GM19463 (cell line): ENCODE results near the gene ATG4B.
A peak's percentile ranks its signal among the peaks of the same experiment; 100 is the strongest.

Experiments used
- ATAC-seq: cut with Tn5 transposase; IDR thresholded peaks from one replicate; pipeline ENCODE4 v1.9.1; 2021; ENCODE audit warnings: mild to moderate bottlenecking, moderate library complexity; ENCODE audit not compliant: unreplicated experiment

Gene ATG4B

DNA sequence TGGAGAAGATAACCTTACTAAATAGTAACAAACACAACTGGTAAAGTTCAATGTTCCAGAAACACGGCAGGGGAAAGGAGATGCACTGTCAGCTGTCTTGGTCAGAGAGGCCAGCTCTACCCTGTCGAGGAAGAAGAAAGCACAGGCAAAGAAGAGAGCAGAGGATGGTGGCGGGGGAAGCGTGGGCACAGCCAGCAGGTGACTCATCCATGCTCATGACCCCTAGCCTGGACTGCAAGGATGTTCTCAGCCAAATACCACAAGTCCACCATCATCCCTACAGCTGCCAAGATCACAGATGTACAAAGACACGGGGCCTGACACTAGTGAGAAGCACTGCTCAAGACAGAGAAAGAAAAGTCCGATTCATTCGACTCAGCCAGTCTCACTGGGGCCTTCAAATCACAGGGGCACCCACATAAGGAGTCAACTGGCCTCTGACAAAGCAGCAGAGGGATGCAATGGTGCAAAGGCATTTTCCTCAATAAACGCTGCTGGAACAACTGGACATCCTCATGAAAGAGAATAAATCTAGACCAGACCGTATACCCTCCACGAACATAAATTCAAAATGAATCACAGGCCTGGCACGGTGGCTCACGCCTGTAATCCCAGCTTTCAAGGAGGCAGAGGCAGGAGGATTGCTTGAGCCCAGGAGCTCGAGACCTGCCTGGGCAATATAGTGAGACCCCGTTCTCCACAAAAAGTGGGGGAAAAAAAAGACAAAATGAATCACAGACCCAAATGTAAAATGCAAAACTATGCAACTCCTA is 43.5 kb downstream of the ATG4B start:
- ATAC-seq: no peak

DNA sequence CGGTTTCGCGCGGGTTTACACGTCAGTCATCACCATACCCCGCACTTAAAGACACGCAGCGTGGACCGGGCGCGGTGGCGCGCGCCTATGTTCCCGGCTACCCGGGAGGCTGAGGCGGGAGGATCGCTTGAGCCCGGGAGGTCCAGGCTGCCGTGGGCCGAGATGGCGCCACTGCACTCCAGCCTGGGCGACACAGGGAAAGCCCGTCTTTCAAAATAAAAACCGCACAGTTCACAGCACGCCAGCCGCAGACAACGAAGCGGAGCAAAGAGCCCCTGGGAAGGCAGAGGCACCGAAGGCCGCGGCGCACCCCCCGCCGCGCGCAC is 48.8 kb downstream of the ATG4B start:
- ATAC-seq: peak; percentile 4

DNA sequence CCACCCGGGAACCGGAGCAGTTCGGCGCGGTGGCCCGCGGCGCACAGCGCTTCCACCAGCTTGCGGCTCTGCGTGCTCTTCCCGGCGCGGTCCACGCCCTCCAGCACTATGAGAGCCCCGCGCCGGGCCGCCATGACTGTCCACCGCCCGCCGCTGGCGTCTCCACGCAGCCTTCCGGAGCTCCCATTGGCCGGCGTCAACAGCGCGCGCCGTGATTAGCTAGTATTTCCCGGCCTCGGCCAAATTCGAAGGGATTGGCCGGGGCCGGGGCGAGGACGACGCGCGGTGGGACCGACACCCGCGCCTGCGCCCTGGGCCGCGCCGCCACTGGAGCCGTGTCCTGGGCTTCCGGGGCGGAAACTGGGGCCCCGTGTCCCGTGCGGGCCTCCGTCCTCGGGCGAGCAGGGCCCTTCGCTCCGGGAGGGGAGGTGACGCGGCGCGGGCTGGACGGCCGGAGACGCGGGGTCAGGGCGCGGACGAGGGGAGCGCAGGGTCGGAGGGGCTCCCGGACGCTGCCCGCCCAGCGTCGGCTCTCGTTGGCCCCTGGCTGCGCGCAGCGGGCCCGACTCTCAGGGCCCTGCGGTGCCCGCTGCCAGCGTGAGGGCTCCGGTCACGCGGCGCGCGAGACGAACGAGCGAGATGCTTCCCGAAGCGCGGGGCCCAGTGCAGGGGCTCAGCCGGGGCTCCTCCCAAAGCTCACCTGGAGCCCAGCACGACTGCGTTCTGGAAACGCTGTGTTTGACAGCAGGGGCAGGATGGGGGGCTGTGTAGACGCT is 49.3 kb downstream of the ATG4B start, which contains the start of gene DTYMK:
TSS of gene DTYMK (minus strand) at position 166 of the 776 bp plus-strand sequence. CDS start at position 134, 32 bp downstream.
- peak; percentile 95 for ATAC-seq

DNA sequence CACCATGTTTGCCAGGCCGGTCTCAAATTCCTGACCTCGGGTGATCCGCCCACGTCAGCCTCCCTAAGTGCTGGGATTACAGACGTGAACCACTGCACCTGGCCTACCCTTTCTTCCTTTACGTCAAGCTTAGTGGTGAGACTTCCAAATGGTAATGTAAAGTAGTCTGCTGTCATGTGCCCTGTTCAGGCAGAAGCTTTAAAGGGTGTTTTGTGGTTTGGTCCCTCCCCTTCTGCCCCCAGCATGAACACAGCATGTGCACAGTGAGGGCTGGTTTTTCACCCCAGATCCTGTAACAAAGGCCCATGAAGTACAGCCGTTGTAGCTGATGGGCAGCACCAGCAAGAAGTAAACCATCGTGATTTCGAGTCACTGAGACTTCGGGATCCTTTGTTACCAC is 51.8 kb downstream of the ATG4B start:
- no peak for ATAC-seq

DNA sequence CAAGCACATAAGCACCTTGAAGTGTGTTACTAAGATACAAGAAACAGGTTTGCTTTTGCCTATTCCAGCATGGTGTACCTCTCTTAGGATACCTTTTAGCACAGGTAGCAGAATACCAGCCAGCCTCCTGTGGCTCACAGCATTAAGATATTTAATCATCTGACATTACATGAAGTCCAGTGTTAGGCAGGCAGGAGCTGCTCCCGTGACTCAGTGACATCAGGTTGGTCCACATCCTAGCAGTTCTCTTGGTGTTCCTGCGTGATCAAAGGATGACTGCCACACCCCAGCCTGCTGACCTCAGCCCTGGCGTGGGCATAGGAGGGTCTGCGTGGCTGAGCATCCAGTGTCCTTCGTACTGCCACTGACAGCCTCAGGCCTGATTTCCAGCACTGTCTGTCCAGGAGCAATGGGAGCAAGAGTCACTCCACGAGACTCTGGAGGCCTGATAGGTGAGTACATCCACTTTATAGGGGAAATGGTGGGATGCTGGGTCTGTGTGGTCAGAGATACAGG is 52.8 kb downstream of the ATG4B start:
- no peak for ATAC-seq

DNA sequence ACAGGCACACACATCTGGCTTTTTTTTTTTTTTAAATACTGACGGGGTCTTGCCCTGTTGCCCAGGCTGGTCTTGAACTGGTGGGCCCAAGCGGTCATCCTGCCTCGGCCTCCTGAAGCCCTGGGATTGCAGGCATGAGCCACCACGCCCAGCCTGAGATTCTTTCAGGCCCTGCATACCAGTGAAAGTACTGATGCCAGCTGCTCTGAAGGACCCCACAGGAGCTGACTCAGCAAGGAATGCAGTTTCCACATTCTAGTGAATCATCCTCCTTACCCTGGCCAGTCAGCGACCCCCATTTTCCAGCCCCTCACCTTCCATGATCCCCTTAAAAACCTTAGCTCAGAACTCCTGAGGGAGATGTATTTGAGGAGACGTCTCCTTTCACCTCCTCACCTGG is 55.0 kb downstream of the ATG4B start:
- ATAC-seq: no peak

DNA sequence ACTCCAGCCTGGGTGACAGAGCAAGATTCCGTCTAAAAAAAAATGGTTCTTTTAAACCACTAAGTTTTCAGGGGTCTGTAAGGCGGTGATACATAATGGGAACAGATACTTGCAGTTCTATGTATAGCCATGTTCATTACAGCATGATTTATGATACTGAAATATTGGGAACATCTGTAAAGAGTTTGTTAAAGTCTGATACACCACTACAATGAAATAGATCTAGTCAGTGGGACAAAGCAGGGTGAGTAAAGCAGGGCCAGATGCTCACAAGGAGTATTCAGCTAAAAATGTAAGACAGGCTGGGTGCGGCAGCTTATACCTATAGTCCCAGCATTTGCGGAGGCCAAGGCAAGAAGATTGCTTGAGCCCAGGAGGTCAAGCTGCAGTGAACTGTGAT is 58.2 kb downstream of the ATG4B start:
- ATAC-seq: no peak

DNA sequence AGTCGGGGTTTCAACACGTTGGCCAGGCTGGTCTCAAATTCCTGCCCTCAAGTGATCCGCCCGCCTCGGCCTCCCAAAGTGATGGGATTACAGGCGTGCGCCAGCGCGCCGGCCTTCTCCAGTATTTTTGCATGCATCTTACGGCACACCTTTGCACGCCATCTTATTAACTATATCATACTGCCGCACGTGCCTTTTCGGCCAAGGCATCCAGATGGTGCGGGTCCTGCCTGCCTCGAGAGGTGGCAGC is 63.6 kb downstream of the ATG4B start:
- no peak for ATAC-seq

DNA sequence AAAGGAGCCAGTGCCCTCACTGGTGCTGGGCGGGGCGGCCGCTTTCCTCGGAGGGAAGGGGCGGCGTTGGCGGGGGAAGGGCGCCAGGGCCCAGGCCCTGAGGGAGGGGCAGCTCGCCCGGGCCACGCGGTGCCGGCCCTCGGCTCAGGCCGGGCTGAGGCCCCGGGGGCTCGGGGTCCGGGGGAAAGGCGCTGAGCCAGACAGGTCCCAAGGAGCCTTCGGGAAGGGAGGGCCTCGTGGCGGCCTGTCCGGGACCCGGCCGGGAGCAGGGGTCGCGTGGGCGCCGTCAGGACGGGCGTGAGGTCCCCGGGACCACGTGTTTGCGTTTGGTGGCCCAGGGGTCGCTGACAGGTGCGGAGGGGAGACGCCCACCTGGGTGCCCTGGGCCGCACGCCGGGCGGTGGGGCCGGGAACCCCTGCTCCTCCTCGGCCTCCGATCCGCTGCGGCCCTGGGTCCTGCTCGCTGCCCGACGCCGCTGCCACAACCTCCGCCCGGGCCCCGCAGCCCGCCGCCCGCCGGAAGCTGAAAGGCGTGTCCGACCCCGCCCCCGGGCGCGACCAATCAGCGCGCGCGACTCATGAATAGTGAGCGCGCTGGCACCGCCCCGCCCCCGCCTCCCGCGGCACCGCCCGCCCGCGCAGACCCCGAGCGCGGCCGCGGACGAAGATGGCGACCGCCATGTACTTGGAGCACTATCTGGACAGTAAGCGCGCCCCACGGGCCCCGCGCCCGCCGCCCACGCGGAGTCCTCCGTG is 64.1 kb downstream of the ATG4B start, which contains the start of gene ING5:
TSS of gene ING5 (plus strand) at position 641 of the 756 bp plus-strand sequence. CDS start at position 668, 27 bp downstream.
- peak; percentile 53 for ATAC-seq

DNA sequence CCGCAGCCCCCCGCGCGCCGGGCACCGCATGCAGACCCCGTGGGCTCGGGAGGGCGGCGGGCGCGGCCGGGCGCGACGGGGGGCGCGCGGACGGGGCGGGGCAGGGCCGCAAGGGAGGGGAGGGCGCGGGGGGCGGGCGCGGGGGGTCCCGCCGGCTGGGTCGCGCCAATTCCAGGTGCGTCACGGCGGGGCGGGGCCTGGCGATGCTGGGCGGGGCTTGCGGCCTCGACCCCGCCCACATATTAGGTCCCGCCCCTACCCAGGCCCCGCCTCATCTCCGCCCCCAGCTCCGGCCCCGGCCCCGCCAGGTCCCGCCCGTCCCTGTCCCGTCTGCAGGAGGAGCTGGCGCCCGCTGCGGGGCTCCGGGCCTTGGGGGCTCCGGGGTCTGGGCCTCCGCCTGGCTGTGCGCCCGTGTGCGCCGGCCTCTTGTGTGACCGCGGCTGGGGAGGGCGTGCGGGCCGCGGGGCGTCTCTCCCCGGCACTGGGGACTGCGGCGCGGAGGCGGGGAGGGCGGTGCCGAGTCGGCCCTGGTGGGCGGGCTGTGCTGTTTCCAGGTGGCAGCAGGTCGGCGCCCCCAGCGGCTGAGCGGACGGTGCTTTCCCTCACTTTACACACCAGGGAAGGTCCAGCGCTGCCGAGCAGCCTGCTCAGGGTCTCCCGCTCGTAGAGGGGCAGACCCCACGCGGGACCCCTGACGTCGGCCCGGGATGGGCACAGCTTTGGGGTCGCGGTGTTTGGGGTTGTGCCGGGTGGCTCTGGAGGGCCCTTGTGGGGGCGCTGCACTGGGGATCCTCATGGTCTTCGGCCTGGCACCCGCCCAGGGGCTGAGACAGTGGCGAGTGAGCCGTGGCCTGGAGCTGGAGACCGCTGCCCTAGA is 64.9 kb downstream of the ATG4B start:
- peak; percentile 57 for ATAC-seq

DNA sequence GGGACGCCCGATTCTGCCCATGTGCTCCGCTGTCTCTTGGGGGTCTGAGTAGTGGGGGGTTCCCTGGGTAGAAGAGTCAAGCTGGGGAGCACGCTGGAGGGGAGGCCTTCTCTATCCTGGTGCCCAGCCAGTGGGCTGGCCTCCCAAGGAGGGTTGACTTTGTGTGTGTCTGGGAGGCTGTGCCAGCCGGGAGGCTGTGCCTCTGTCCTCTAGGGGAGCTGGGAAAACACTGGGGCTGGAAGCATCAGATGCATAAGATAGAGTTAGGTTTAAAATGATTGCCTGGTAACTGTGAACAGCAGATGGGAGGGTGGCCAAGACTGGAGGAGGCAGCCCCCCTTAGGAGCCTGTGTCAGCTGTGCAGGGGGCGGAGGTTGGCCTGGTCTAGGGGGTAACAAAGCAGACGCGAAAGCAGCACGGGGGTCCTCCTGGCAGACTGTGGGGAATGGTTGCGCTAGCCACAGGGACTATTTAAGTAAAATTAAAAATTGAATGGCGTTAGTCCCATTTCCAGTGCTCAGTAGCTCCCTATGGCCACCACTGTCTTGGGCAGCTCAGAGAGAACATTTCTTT is 65.6 kb downstream of the ATG4B start:
- ATAC-seq: no peak

DNA sequence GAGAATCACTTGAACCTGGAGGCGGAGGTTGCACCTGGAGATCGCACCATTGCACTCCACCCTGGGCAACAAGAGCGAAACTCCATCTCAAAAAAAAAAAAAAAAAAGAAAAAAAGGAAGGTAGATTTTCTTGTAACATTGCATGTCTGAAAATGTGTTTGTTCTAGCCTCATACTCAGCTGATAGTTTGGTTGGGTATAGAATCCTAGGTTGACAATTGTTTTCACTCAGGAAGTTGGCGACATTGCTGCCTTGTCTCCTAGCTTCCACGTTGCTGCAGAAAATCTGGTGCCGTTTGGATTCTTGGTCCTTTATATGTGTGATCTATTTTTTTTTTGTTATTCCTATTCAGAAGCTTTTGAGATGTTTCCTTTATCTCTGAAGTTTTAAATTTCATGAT is 69.0 kb downstream of the ATG4B start:
- no peak for ATAC-seq

DNA sequence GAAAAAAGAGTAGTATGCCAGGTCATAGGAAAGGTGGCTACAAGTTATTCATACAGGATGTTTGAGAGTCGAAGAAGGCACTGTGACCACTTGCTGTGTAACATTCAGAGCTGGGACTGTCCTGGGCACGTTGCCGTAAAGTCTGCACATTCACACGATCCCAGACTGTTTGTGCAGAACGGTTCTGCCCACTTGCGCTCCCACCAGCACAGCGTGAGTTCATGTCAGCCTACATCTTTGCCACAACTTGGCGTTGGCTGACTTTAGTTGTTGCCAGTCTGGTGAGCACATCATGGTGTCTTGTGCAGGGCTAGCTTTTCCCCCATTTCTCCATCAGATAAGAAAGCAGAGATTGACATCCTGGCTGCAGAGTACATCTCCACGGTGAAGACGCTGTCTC is 71.4 kb downstream of the ATG4B start:
- no peak for ATAC-seq

DNA sequence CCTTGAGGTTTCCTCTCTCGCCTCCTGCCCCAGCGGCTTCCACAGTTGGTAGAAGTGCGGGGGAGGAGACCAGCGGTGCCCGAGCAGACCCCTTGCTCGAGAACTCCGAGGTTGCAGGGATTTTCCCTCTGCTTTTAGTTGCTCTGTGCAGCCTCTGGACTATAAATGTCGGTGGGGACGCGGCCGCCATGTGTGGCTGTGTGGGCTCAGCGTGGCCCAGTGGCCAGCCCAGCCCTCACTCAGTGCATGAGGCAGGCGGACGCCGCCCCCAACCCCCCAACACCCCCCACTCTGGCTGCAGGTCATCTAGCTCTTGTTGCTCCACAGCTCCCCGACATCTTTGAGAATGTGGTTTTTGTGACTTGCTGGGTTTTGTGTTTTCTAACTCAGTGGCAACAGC is 81.6 kb downstream of the ATG4B start:
- ATAC-seq: no peak

DNA sequence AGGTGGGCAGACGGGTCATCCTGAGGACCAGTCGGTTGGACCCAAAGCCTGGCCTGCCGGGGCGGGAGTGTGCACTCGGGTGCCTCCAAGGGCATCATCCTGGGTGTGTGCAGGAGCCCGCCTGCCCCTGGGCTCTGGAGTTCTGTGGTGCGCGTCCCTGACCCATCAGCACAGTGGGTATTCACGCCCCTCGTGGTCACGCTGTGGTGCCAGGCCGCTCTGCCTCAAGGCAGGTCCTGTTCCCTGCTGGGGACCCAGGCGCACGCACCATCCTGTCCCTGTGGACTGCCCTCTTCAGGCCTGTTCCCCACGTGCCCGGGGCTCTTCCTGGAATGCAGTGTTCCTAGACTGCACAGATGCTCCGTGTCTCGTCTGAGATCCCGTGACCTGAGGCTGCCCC is 82.6 kb downstream of the ATG4B start:
- ATAC-seq: no peak

DNA sequence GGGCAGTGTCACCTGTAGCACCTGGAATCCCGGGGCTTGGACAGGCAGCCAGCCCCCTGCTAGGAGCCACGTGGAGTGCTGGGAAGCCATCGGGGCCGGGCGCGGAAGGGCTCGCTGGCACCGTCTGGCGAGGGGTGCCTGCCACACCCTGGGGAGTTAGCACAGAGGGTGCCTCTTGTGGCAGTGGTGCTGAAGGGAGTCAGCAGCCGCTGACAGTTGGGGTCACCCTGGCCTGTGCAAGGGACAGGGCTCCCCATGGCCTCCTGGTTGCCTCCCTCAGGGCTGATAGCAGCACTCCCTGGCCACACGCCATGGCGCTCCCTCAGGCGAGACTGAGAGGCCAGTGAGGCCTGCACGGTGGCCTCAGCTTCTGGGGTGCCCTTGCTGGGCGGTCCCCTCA is 83.1 kb downstream of the ATG4B start:
- no peak for ATAC-seq

DNA sequence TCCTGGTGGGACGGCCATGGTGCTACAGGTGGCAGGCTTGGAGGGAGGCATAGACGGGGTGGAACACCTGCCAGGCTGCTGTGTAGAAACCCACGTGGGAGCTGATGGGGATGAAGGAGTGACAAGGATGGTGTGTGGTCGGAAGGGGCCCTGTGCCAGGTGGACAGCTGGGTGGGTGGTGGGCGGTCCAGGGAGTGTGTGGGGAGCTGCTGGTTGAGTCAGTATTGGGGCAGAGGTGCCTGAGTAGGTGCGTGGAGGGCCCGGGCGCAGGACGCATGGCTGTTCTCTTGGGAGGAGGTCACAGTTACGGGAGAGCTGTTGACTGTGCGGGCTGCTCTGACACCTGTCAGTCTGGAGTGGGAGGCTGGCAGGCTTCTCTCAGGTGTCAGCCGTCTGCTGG is 84.4 kb downstream of the ATG4B start:
- no peak for ATAC-seq

DNA sequence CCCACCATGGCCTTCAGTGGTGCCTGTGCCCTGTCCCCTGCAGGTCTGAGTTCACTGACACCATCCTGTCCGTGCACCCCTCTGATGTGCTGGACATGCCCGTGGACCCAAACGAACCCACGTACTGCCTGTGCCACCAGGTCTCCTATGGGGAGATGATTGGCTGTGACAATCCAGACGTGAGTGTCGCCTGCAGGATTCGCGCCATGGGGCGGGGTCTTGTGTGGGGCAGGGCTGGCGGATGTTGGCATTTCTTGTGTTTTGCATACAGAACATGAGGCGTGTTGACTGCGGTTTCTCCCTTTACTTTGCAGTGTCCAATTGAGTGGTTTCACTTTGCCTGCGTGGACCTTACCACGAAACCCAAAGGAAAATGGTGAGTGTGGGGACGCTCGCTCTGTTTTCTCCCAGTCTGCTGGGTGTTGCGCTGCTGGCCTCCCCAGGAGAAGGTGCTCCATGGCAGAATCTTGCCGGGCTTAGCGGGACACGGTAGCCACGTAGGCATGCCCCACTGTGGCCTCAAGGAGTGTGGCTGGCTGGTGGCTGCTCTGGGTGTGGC is 85.5 kb downstream of the ATG4B start:
- ATAC-seq: no peak
